Parietal lobe (tissue), 1 donor: Measurements from ENCODE around the gene PCNX2. TPM values are rescaled to one million over a fixed set of nuclear protein-coding genes. Genes with fewer than 3 reads are reported as not detected.

Source experiments
- total RNA-seq: library from RNA; depleted of rRNA; stranded (reverse); fragments of >200 nt; gene quantifications from one replicate; pipeline ENCODE4 v1.2.3, GENCODE V29; 2014

Gene PCNX2, protein sequence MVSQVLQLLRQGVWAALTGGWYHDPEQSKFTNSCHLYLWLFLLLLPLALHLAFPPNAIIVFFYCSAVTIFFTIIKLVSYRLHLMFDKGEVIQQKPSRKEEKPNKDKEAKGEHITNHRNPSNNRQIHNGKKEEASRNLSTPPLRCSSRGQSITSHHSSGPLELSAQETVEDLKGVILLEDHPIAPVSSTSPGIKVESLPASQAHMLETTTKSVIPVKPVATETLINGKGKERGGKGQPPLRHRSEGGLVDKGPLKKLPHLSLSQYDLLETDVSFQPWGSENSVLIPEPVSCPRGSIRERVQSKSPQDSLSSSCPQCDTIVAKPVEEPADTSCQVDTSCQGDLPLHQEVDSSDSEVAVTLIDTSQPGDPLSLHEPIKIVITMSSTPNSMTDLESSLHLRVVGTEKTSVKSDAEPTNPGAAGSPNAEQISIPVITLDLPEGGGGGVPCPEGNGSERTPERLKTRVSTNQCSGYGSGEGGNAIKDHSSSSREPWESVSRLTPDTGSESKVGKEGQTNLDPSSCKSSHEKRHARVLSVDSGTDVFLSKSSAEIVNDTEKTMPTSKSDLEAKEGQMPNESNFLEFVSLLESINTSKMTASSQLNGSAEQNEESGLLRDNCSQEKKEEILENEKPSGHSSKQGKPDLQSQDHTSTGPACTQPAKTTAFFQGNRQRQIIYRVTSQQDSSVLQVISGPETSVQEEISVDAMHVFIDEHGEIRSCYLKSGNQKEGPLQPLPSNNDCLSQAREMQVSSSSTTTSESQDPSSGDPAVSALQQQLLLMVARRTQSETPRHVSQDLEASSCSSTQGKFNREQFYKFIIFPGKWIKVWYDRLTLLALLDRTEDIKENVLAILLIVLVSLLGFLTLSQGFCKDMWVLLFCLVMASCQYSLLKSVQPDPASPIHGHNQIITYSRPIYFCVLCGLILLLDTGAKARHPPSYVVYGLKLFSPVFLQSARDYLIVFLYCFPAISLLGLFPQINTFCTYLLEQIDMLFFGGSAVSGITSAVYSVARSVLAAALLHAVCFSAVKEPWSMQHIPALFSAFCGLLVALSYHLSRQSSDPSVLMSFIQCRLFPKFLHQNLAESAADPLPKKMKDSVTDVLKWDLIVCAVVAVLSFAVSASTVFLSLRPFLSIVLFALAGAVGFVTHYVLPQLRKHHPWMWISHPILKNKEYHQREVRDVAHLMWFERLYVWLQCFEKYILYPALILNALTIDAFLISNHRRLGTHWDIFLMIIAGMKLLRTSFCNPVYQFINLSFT (N-terminal part only)
- 174 TPM for total RNA-seq

DNA sequence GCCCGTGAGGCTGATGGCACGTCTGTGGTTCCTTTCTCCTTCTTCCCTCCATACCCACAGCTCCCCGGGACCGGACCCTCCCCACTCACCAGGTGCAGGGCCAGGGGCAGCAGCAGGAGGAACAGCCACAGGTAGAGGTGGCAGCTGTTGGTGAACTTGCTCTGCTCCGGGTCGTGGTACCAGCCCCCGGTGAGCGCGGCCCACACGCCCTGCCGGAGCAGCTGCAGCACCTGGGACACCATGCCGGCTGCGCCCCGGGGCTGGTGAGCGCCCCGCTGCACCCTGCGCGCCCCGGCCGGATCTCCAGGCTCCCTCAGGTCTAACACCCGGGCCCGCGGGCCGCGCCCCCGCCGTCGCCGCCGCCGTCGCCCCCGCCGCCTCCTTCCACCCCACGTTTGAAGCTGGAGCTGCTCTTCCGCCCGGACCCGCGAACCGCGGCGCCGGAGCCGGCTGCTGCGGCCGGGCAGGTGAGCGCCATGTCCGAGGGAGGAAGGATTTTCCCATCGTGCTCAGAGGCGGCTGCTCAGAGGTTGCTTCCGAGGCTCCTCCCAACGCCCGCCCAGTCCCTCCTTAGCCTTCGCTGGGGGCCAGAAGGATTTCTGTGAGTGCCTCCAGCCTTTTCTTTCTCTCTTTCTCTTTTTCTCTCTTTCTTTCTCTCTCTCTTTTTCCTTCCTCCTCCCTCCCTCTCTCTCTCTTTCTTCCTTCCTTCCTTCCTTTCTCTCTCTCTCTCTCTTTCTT is at the start of gene PCNX2:
PCNX2 (minus strand) TSS at position 489 of the 738 bp plus-strand sequence; CDS start at position 242, 247 bp downstream.

GRCh38 chr1:233327651-233328141 is 32.2 kb upstream of the PCNX2 start, which contains the start of gene MAP3K21:
TSS of gene MAP3K21 (plus strand) at chr1:233327724. CDS start at chr1:233328029, 305 bp downstream.

DNA sequence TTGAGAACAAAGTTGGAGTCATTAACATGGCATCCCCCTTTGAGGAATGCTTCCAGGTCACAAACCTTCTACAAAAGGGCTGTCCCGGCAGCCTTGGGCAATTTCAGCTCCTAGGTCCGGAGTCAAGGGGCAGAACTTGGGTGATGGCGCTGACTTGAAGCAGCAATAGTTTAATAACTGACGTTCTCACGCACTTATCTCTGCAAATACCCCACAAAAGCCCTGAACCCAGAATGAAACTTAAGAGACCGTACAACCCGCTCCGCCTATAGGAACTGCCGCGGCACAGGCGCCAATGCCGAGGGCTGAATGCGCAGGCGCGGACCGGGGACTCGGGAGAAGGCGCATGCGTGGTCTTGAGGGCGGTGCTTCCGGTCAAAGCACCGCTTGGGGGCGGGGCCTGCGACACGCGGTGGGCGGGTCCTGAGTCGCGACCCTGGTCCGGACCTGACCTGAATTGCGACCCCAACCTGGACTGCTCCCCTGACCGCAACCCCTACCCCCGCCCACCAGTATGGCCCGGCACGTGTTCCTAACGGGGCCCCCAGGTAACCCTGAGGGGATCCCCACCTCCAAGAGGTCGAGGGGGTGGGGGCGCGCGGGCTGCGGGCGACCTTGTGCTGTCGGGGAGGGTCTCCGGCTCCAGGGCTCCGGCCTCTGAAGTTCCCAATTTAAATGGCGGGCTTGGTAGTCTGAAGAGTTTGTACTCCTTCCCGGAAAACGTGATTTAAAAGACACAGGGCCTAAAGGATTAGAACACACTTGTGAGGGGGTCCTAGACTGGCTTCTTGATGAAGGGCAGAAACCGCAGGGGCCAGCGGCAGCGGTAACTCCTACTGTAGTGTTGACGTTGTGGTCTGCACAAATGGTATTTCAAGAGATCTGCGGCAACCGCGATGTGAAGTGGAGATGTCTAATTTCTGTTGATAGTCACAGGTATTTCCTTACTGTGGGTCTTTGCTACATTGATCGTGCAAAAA is 345.0 kb downstream of the PCNX2 start, which contains the start of gene NTPCR:
NTPCR (plus strand) TSS at position 415 of the 980 bp plus-strand sequence; CDS start at position 515, 100 bp downstream.

Other genes with a start within 250 kb of the PCNX2 start
- 6.6 TPM for gene MAP3K21, start 32.0 kb upstream of the PCNX2 start, total RNA-seq